Raji (cell line): Measurements from ENCODE around the gene ACO2.

Source experiments
- POLR2A ChIP-seq: IDR thresholded peaks from 2 replicates; pipeline ENCODE4 v1.6.1; 2011; ENCODE audit warnings: low read depth, low read length, control low read depth; ENCODE audit not compliant: insufficient read depth

ACO2 gene

DNA sequence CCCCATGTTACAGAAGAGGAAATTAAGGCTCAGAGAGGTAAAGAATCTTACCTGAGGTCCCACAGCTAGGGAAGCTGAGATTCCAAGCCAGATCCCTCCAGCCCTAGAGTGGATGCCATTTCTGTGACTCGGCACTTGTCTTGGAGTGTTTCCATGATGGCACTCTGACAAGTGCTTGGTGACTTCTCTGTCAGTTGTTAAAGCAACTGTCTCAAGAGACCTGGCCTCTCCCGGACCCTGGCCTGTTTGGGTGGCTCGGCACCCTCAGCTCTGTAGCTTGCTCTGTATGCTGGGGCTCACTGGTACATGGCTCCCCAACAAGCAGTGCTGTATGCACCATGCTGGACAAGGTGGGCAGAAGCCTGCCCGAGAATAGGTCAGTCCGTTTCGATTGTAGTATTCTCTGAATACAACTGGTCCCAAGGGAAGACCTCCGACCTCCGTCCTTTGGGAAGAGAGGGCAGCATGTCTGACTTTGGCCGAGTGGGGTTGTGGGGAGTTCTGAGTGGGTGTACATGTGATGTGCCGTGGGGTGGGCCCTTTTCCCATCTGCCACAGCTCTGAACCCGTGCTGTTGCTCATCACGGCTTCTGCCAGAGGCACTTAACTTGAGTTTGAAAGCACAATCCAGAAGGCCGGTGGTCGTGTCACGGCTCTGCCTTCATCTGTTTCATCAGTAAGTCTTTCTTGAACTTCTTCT, 12.4 kb downstream of the ACO2 start:
- TF ChIP-seq POLR2A, result no peak

DNA sequence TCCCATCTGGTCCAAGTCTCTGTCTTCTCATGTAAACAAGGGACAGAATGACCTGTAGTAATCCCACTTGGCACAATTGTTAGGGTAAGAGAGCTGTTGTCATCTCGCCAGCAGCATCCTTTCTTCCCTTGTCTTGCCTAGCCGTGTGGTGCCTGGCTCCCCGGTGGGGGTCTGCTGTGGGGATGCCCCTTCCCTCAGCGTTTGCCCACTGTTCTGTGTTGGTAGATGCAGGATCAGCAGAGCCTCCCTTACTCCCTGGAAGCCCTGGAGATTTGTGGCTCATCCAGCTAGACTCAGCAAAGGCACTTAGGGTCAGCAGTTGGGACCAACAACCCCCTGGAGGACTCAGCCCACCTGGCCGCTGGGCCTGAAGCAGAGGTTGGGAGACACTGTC, 13.0 kb downstream of the ACO2 start:
- no peak for TF ChIP-seq POLR2A

DNA sequence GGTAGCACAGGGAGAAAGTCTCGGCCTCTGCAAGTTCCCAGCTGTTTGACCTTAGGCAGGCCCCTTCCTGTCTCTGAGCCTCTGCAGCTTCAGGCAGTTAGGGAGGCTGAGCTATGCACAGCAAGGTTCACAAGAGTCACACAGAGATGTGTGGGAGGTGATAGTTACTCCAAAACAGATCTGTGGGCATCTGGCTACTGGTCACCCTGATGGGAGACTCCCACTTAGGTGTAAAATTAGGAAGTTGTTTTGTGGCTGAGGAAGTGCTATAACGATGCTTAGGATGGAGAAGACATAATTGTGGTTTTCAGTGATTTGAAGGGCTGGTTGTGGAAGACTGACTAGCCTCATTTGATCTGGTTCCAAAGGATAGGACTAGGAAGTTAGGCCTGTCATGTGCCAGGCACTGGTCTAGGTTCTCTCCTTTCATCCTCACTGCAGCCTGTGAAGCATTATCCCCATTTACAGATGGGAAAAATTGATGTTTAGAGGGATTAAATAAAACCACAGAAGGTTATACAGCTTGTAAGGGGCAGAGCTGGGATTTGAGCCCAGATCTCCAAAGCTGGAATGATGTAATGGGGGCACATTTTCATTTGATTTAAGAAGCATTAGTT, 13.5 kb downstream of the ACO2 start:
- no peak for TF ChIP-seq POLR2A

DNA sequence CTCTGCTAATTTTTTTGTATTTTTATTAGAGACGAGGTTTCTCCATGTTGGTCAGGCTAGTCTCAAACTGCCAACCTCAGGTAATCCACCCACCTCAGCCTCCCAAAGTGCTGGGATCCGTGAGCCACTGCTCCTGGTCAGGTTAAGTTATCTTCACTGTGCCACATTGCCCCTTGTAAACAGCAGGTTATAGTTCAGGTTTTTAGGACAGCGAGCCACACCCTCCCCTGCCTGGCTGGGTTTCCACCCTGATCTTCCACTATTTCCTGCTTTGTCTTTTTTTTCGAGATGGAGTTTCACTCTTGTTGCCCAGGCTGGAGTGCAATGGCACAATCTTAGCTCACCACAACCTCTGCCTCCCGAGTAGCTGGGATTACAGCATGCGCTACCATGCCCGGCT, 16.1 kb downstream of the ACO2 start:
- no peak for TF ChIP-seq POLR2A

DNA sequence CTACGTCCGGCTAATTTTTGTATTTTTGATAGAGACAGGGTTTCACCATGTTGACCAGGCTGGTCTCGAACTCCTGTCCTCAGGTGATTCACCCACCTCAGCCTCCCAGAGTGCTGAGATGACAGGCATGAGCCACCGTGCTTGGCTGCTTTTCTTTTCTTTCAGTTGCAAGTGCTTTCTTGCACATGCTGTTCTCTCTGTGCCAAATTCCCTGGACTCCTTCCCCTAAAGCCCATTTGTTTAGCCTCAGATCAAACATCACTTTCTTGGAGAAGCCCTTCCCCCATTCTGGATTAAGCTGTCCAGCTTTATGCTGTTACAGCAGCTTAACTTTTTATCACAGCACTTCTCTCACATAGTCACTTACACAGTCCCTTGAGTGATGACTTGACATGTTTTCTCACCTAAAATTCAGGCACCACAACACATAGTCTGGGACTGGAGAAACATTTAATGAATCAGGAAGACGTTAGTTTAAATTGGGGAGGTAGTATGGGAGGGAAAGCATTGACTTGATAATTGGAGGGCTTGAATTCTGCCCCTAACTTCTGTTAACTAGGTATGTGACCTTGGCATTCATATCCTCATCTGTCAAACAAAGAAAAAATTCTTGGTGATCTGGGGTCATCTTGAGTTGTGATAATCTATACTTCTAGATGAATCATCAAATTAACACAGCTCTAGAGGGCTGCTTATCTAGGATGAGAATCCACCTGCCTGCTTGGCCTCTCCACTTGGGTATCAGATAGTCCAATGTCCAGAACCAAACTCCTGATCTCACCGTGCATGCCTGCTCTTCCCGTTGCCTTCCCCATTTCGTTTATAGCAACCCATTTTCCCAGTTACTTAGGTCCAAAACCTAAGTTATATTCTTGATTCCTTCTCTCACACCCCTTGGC, 18.4 kb downstream of the ACO2 start:
- TF ChIP-seq POLR2A, result no peak

DNA sequence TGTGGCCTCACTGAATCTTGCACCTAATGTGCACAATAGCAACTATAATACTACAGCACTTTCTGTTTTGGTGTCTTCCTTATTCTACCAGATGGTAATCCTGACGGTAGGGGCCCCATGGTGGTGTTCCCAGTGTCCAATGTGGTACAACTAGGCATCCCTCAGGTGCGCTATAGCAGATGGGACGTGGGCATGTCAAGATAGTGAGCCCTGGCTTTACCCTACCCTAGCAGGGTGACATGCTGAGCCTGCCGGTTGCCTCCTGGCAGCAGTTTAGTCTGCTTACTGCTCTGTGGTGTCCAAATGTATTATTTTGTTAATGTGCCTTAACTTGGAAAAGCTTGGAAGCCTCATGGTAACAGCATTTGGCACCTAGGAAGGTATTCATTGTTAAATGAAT, 19.2 kb downstream of the ACO2 start:
- no peak for TF ChIP-seq POLR2A

DNA sequence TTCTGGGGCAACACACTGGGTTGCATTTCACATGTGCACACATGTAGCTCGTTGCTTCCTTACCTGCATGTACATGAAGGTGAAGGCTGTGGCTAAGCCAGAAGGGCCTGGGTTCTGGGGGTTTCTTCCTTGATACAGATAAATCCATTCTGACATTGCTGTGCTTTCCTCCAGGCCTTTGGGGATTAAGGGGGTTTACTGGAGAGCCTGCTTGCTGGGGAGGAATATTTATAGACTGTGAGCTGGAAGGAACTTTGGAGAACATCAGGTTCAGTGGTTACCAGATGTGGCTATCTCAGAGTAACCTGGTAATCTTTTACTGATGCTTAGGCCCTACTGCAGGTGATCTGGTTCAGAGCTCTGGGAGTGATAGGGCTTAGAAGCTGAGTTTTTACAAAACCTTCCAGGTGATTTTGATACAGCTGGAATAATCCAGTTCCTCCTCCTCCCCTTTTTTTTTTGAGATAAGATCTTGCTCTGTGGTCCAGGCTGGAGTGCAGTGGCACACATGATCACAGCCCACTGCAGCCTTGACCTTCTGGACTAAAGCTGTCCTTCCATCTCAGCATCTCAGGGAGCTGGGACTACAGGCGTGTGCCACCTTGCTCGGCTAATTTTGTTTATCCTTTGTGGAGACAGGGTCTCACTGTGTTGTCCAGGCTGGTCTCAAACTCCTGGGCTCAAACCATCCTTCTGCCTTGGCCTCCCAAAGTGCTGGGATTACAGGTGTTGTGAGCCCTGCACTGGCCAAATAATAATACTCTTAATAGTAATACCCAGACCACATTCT, 19.9 kb downstream of the ACO2 start:
- TF ChIP-seq POLR2A, result no peak

DNA sequence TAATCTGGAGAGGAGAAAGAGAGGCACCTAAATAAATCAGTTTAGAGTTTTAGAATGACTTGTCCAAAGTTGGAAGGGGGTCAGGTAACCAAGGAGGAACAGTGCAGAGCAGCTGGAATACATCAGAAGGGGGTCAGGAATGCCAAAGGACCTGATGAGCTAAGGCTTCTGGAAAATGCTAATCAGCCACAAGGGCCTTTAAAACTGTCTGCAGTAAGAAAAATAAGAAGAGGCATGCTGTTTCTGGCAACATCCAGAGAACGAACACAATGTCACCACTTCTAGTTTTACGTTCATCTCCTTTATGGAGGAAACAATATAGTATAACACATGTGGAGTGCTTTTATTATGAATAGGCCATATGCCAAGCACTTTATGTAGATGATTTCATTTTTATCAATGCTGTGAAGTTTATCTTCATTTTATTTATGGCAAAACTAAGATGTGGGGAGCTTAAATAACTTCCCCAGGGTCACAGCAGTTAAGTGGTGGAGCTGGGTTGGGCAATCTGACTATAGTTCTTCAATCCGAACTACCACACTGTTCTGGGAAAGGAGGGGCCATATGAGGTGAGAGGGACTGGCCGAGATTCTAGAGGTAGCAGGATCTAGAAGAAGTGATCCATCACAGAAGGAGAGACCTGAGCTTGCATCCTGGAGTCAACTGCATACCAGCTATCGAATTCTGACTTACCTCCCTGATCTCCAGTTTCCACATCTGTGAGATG, 22.6 kb downstream of the ACO2 start:
- no peak for TF ChIP-seq POLR2A

DNA sequence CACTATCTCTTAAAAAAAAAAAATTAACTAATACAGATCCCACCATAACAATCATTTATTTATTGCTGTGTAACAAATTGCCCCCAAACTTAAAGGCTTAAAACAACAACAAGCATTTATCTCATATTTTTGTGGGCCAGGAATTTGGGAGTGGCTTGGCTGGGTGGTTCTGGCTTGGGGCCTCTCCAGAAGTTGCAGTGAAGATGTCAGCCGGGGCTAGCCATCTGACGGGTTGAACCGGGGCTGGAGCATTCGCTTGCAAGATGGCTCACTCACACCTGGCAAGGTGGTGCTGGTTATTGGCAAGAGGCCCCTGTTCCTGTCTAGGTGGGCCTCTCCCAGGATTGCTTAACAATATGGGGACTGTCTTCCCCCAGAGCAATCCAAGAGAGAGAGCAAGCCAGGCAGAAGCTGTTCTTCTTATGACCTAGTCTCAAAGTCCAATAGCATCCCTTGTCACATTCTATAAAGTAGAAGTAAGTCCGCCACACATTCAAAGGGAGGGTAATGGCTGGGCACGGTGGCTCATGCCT, 29.5 kb downstream of the ACO2 start:
- TF ChIP-seq POLR2A, result no peak

DNA sequence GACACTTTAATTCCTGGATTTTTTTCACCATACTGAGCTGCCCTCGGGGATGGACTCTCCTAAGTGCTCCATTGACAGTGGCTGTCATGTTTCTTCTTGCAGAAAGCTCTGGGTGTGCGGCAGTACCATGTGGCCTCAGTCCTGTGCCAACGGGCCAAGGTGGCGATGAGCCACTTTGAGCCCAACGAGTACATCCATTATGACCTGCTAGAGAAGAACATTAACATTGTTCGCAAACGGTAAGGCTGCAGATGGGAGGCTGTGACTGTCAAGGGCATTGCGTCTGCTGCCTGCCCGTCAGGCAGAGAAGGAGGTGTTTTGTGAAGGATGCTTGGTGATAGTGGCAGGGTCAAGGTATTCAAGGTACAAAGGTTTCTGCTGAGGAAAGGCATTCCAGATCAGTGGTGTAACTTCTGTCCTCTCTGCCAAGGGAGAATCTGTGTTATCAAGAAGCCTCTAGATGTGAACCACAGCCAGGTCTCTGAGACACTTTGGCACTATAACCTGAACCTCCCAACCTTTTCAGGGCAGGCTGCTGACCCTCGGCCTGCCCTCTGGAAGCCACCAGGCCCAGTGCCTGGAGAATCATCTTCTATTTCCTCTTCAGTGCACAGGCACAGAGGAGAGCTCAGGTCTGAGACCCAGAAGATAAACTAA, 30.8 kb downstream of the ACO2 start:
- no peak for TF ChIP-seq POLR2A

DNA sequence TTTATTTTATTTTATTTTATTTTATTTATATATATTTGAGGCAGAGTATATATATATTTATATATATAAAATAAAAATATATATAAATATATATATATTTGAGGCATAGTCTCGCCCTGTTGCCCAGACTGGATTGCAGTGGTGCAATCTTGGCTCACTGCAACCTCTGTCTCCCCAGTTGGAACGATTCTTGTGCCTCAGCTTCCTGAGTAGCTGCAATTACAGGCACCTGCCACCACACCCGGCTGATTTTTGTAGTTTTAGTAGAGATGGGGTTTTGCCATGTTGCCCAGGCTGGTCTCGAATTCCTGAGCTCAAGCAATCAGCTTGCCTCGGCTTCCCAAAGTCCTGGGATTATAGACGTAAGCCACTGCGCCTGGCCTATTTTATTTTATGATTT, 31.4 kb downstream of the ACO2 start:
- TF ChIP-seq POLR2A, result no peak

DNA sequence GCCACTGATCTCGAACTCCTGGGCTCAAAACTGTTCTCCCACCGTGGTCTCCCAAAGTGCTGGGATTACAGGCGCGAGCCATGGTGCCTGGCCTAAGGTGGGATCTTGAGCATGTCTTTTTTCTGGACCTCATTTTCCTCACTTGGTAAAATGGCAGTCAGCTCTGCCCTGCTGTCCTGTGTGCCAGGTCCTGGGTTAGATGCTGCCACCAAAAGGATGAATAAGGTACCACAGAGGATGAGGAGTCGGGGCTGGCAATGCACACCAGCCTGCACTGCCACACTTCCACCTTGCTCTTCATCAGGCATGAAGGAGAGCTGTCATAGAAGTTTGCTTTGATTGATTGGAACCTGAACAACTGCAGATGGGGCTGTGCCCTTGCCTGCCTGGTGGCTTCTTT, 32.3 kb downstream of the ACO2 start:
- TF ChIP-seq POLR2A, result peak; percentile 25; the same call in 1 of the 2 replicates

DNA sequence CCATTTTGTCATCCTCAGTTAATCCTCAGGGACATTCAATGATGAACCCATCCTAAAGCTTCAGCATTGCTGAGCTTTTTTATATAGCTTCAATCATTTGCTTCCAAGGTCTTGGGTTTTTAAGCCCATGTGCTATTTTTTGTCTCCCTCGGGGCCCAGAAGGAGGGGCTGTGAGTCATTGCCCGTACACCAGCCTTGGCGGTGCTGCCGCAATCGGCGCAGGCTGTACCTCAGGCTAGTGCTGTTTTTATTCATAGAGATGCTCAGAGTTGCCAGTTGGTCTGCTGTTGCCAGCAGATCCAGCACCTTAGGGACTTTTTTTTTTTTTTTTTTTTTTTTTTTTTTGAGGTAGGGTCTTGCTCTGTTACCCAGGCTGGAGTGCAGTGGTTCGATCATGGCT, 35.5 kb downstream of the ACO2 start:
- no peak for TF ChIP-seq POLR2A

DNA sequence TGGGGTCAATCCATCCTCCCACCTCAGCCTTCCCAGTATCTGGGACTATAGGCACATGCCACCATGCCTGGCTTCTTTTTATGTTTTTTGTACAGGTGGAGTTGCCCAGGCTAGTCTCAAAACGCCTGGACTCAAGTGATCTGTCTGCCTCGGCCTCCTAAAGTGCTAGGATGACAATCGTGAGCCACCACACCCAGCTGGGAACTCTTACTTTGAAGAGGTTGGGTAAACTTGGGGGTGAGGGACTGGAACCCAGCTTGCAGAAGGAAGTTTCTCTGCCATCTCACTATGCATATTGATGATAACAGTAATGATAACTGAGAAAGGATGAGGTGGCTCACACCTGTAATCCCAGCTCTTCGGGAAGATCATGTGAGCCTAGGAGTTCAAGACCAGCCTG, 35.9 kb downstream of the ACO2 start:
- TF ChIP-seq POLR2A, result no peak
